ENCODE results near the gene ERICH2.
A peak's percentile ranks its signal among the peaks of the same experiment; 100 is the strongest.

ERICH2 gene

DNA sequence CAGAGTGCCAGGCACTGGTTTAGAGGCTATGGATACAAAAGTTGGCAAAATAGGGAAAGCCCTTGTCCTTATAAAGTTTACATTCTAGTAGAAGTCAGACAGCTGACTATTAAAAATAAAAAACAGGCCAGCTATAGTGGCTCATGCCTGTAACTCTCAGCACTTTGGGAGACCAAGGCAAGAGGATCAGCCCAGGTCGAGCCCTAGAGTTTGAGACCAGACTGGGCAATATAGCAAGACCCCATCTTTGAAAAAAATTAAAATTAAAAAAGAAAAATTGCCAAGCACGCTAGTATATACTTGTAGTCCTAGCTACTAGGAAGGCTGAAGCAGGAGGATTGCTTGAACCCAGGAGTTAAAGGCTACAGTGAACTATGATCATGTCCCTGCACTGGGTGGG, 12.5 kb downstream of the ERICH2 start:
- H3K9ac ChIP-seq (ENCODE audit: low read depth in 1 of 2, low read length in 2 of 2), result no peak overlapping the region
- no peaks in the 10 kb centered on the region for H3K36me3 ChIP-seq (ENCODE audit: control insufficient read depth in 1 of 2, insufficient read depth in 2 of 2, low read length in 2 of 2)
- H3K27me3 ChIP-seq (ENCODE audit: control insufficient read depth in 1 of 2, insufficient read depth in 2 of 2, low read length in 2 of 2), result no peaks in the 10 kb centered on the region
- no peaks in the 10 kb centered on the region for H3K4me1 ChIP-seq (ENCODE audit: control insufficient read depth in 1 of 2, insufficient read depth in 2 of 2, low read length in 2 of 2)
- H3K27ac ChIP-seq (ENCODE audit: low read depth, low read length), result no peak overlapping the region
- no peak overlapping the region for H3K4me3 ChIP-seq (ENCODE audit: low read depth in 1 of 2, low read length in 2 of 2)
- no peaks in the 10 kb centered on the region for H3K9me3 ChIP-seq (ENCODE audit: control insufficient read depth in 1 of 2, low read length in 2 of 2)

- Histone ChIP-seq H3K27ac (ENCODE audit: low read depth, low read length) (no peak overlapping the region), H3K9ac (ENCODE audit: low read depth in 1 of 2, low read length in 2 of 2) (no peak overlapping the region), H3K9me3 (ENCODE audit: control insufficient read depth in 1 of 2, low read length in 2 of 2) (no peaks in the 10 kb centered on the region), H3K27me3 (ENCODE audit: control insufficient read depth in 1 of 2, insufficient read depth in 2 of 2, low read length in 2 of 2) (no peaks in the 10 kb centered on the region), H3K4me3 (ENCODE audit: low read depth in 1 of 2, low read length in 2 of 2) (no peak overlapping the region), H3K36me3 (ENCODE audit: control insufficient read depth in 1 of 2, insufficient read depth in 2 of 2, low read length in 2 of 2) (no peaks in the 10 kb centered on the region), H3K4me1 (ENCODE audit: control insufficient read depth in 1 of 2, insufficient read depth in 2 of 2, low read length in 2 of 2) (no peaks in the 10 kb centered on the region)
Observed at GRCh38 chr2:170783549-170783948, 13.4 kb downstream of the ERICH2 start.

- Histone ChIP-seq H3K27ac (ENCODE audit: low read depth, low read length) (no peak overlapping the region), H3K4me1 (ENCODE audit: control insufficient read depth in 1 of 2, insufficient read depth in 2 of 2, low read length in 2 of 2) (no peaks in the 10 kb centered on the region), H3K27me3 (ENCODE audit: control insufficient read depth in 1 of 2, insufficient read depth in 2 of 2, low read length in 2 of 2) (no peaks in the 10 kb centered on the region), H3K4me3 (ENCODE audit: low read depth in 1 of 2, low read length in 2 of 2) (no peak overlapping the region), H3K36me3 (ENCODE audit: control insufficient read depth in 1 of 2, insufficient read depth in 2 of 2, low read length in 2 of 2) (no peaks in the 10 kb centered on the region), H3K9me3 (ENCODE audit: control insufficient read depth in 1 of 2, low read length in 2 of 2) (no peaks in the 10 kb centered on the region), H3K9ac (ENCODE audit: low read depth in 1 of 2, low read length in 2 of 2) (no peak overlapping the region)
Observed at GRCh38 chr2:170798996-170799395, 28.8 kb downstream of the ERICH2 start.

GRCh38 chr2:170806548-170806947, 36.4 kb downstream of the ERICH2 start:
- Histone ChIP-seq H3K4me1 (ENCODE audit: control insufficient read depth in 1 of 2, insufficient read depth in 2 of 2, low read length in 2 of 2) (no peaks in the 10 kb centered on the region), H3K9ac (ENCODE audit: low read depth in 1 of 2, low read length in 2 of 2) (no peak overlapping the region), H3K4me3 (ENCODE audit: low read depth in 1 of 2, low read length in 2 of 2) (no peak overlapping the region), H3K9me3 (ENCODE audit: control insufficient read depth in 1 of 2, low read length in 2 of 2) (no peaks in the 10 kb centered on the region), H3K27me3 (ENCODE audit: control insufficient read depth in 1 of 2, insufficient read depth in 2 of 2, low read length in 2 of 2) (peaks cover 0 to 4% of the 10 kb centered on the region in 2 donors), H3K27ac (ENCODE audit: low read depth, low read length) (no peak overlapping the region), H3K36me3 (ENCODE audit: control insufficient read depth in 1 of 2, insufficient read depth in 2 of 2, low read length in 2 of 2) (no peaks in the 10 kb centered on the region)

GRCh38 chr2:170812710-170813600, 42.8 kb downstream of the ERICH2 start:
- Histone ChIP-seq H3K36me3 (ENCODE audit: control insufficient read depth in 1 of 2, insufficient read depth in 2 of 2, low read length in 2 of 2) (no peaks in the 10 kb centered on the region), H3K9me3 (ENCODE audit: control insufficient read depth in 1 of 2, low read length in 2 of 2) (no peaks in the 10 kb centered on the region), H3K4me3 (ENCODE audit: low read depth in 1 of 2, low read length in 2 of 2) (no peak overlapping the region), H3K4me1 (ENCODE audit: control insufficient read depth in 1 of 2, insufficient read depth in 2 of 2, low read length in 2 of 2) (peaks cover 12 to 22% of the 10 kb centered on the region in 2 donors), H3K27me3 (ENCODE audit: control insufficient read depth in 1 of 2, insufficient read depth in 2 of 2, low read length in 2 of 2) (peaks cover 41 to 49% of the 10 kb centered on the region in 2 donors), H3K9ac (ENCODE audit: low read depth in 1 of 2, low read length in 2 of 2) (no peak overlapping the region), H3K27ac (ENCODE audit: low read depth, low read length) (no peak overlapping the region)

DNA sequence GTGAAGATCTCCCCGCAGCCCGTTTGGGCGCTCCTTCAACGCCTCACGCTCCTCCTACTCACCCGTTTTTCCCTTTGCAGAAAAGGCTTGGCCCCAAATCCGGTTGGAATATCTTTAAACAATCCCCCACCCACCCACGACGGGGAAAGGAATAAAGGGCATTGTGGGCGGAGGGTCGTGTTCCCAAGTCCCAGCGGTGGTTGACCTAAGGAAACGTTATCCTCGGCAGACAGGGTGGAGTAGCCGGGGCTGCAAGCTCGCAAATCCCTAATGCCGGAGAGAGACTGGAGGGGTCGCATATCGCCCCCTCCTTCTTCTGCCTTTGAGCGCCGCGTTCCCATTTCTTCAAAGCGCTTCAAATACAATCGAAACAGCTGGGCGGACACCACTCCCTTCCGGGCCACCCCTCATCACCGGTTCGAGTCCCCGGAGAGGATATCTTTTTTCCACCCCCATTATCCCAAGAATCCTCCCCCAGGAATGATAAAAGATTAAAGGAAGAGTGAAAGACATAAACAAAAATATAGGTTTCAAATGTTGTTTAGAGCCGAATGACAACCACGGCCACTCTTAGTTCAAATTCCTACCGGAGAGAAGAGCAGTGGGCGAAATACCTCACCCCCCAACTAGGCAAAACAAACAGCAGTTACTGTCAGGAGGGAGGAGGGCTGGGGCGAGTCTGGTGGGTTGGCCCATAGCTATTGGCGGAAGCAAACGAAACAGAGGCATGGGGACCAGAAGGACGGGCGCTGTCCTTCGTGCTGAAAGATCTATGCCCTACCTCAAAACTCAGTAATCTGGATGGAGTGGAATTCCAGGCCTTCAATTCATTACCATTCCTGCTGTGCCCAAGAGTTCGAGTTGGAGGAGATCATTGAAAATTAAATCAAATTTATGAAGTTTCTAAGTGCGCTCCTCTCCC, 43.7 kb downstream of the ERICH2 start:
- no peak overlapping the region for H3K27ac ChIP-seq (ENCODE audit: low read depth, low read length)
- H3K4me3 ChIP-seq (ENCODE audit: low read depth in 1 of 2, low read length in 2 of 2), result peak overlapping the region in 1 of 2 donors; percentile 3
- H3K36me3 ChIP-seq (ENCODE audit: control insufficient read depth in 1 of 2, insufficient read depth in 2 of 2, low read length in 2 of 2), result no peaks in the 10 kb centered on the region
- no peak overlapping the region for H3K9ac ChIP-seq (ENCODE audit: low read depth in 1 of 2, low read length in 2 of 2)
- peaks cover 49 to 58% of the 10 kb centered on the region in 2 donors for H3K27me3 ChIP-seq (ENCODE audit: control insufficient read depth in 1 of 2, insufficient read depth in 2 of 2, low read length in 2 of 2)
- no peaks in the 10 kb centered on the region for H3K9me3 ChIP-seq (ENCODE audit: control insufficient read depth in 1 of 2, low read length in 2 of 2)
- H3K4me1 ChIP-seq (ENCODE audit: control insufficient read depth in 1 of 2, insufficient read depth in 2 of 2, low read length in 2 of 2), result peaks cover 18 to 30% of the 10 kb centered on the region in 2 donors

DNA sequence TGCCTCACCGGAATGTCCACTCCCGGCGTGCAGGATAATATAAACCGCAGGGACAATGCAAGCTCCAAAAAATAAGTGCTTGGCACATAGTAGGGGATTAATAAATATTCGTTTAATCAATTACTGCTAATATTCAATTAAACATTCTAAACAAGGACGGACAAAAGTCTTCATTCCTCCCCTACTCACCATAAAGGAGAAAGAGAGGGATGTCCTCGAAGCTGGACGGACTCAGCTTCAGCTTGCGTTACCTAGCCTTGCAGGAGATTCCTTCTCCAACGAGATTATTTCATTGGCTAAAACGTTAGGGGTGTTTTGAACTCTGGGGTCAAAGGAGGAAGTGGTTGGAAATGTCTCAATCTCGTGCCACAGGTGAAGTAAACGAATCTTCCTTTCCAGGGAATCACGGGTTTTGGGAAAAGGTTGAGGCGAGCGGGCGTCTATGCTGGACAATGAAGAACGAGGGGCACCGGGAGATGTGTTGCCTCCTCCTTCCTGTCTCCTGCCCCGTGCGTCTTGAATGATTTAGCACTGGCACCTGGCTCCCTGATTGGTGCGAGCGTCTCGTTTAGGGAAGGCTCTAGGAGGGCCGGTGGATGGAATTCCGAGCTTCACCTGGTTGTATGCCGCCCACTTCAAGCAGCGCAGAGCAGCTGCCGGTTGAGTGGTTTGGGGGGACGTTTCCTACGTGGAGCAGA, 44.5 kb downstream of the ERICH2 start:
- H3K27me3 ChIP-seq (ENCODE audit: control insufficient read depth in 1 of 2, insufficient read depth in 2 of 2, low read length in 2 of 2), result peaks cover 57 to 63% of the 10 kb centered on the region in 2 donors
- no peaks in the 10 kb centered on the region for H3K36me3 ChIP-seq (ENCODE audit: control insufficient read depth in 1 of 2, insufficient read depth in 2 of 2, low read length in 2 of 2)
- no peaks in the 10 kb centered on the region for H3K9me3 ChIP-seq (ENCODE audit: control insufficient read depth in 1 of 2, low read length in 2 of 2)
- H3K4me1 ChIP-seq (ENCODE audit: control insufficient read depth in 1 of 2, insufficient read depth in 2 of 2, low read length in 2 of 2), result peaks cover 18 to 31% of the 10 kb centered on the region in 2 donors
- H3K9ac ChIP-seq (ENCODE audit: low read depth in 1 of 2, low read length in 2 of 2), result no peak overlapping the region
- no peak overlapping the region for H3K27ac ChIP-seq (ENCODE audit: low read depth, low read length)
- no peak overlapping the region for H3K4me3 ChIP-seq (ENCODE audit: low read depth in 1 of 2, low read length in 2 of 2)

DNA sequence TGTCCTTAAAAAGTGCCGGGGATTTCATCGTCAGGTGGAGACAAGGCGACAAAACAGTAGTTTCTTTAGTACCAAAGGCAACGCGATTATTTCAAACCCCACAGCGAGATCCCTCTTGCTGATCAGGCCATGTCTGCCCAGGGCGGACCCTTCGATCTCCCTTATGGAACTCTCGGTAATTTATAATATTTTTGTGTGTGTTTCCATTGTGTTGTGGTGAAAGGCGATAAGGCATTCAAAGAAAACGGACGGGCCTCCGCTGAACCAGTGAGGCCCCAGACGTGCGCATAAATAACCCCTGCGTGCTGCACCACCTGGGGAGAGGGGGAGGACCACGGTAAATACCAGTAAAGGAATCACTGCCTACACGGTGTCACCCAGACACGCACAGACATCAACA, 45.1 kb downstream of the ERICH2 start:
- Histone ChIP-seq H3K9ac (ENCODE audit: low read depth in 1 of 2, low read length in 2 of 2) (no peak overlapping the region), H3K9me3 (ENCODE audit: control insufficient read depth in 1 of 2, low read length in 2 of 2) (no peaks in the 10 kb centered on the region), H3K4me3 (ENCODE audit: low read depth in 1 of 2, low read length in 2 of 2) (peak overlapping the region; percentile 61 to 68), H3K27ac (ENCODE audit: low read depth, low read length) (no peak overlapping the region), H3K27me3 (ENCODE audit: control insufficient read depth in 1 of 2, insufficient read depth in 2 of 2, low read length in 2 of 2) (peaks cover 62 to 69% of the 10 kb centered on the region in 2 donors), H3K36me3 (ENCODE audit: control insufficient read depth in 1 of 2, insufficient read depth in 2 of 2, low read length in 2 of 2) (no peaks in the 10 kb centered on the region), H3K4me1 (ENCODE audit: control insufficient read depth in 1 of 2, insufficient read depth in 2 of 2, low read length in 2 of 2) (peaks cover 18 to 33% of the 10 kb centered on the region in 2 donors)

GRCh38 chr2:170815746-170816503, 45.7 kb downstream of the ERICH2 start:
- Histone ChIP-seq H3K27me3 (ENCODE audit: control insufficient read depth in 1 of 2, insufficient read depth in 2 of 2, low read length in 2 of 2) (peaks cover 67 to 75% of the 10 kb centered on the region in 2 donors), H3K4me3 (ENCODE audit: low read depth in 1 of 2, low read length in 2 of 2) (peak overlapping the region; percentile 61 to 68), H3K27ac (ENCODE audit: low read depth, low read length) (no peak overlapping the region), H3K4me1 (ENCODE audit: control insufficient read depth in 1 of 2, insufficient read depth in 2 of 2, low read length in 2 of 2) (peaks cover 19 to 39% of the 10 kb centered on the region in 2 donors), H3K36me3 (ENCODE audit: control insufficient read depth in 1 of 2, insufficient read depth in 2 of 2, low read length in 2 of 2) (no peaks in the 10 kb centered on the region), H3K9me3 (ENCODE audit: control insufficient read depth in 1 of 2, low read length in 2 of 2) (no peaks in the 10 kb centered on the region), H3K9ac (ENCODE audit: low read depth in 1 of 2, low read length in 2 of 2) (no peak overlapping the region)
